Ishikawa (cell line): ENCODE measurements around the gene PIGR.

Experiments
- CEBPB ChIP-seq: IDR thresholded peaks from 2 replicates; pipeline ENCODE4 v1.6.1; 2012
- CREB1 ChIP-seq: IDR thresholded peaks from 2 replicates; pipeline ENCODE4 v1.6.1; 2012; ENCODE audit warnings: low read depth
- EGR1 ChIP-seq: IDR thresholded peaks from 2 replicates; pipeline ENCODE4 v1.6.1; 2012
- EP300 ChIP-seq: IDR thresholded peaks from 2 replicates; pipeline ENCODE4 v1.6.1; 2012; ENCODE audit warnings: borderline replicate concordance
- FOXM1 ChIP-seq: IDR thresholded peaks from 2 replicates; pipeline ENCODE4 v1.6.1; 2012; ENCODE audit warnings: low read depth, borderline replicate concordance
- MAX ChIP-seq: IDR thresholded peaks from 2 replicates; pipeline ENCODE4 v1.6.1; 2012
- NFIC ChIP-seq: IDR thresholded peaks from 2 replicates; pipeline ENCODE4 v1.6.1; 2012
- RAD21 ChIP-seq: IDR thresholded peaks from 2 replicates; pipeline ENCODE4 v1.6.1; 2012; ENCODE audit warnings: low read depth
- REST ChIP-seq: IDR thresholded peaks from 2 replicates; pipeline ENCODE4 v1.6.1; 2012; ENCODE audit warnings: low read depth, mild to moderate bottlenecking
- TAF1 ChIP-seq: IDR thresholded peaks from 2 replicates; pipeline ENCODE4 v1.6.1; 2012; ENCODE audit warnings: low read depth, mild to moderate bottlenecking
- TCF12 ChIP-seq: IDR thresholded peaks from 2 replicates; pipeline ENCODE4 v1.6.1; 2012; ENCODE audit warnings: low read depth
- TEAD4 ChIP-seq: IDR thresholded peaks from 2 replicates; pipeline ENCODE4 v1.6.1; 2012
- USF1 ChIP-seq: IDR thresholded peaks from 2 replicates; pipeline ENCODE4 v1.6.1; 2012
- YY1 ChIP-seq: IDR thresholded peaks from 2 replicates; pipeline ENCODE4 v1.6.1; 2012; ENCODE audit warnings: low read depth

- TF ChIP-seq CEBPB (no peak), YY1 (no peak), EGR1 (no peak), CREB1 (no peak), REST (no peak), MAX (no peak), TAF1 (no peak), EP300 (no peak), NFIC (no peak), RAD21 (no peak), FOXM1 (no peak), TEAD4 (no peak), TCF12 (no peak), USF1 (no peak)
These were observed 31.1 kb downstream of the PIGR start for GRCh38 chr1:206915030-206915735.
